Dermis blood vessel endothelial cell (primary cell): ENCODE results near the gene SPRY4. TPM values are rescaled to one million over a fixed set of nuclear protein-coding genes. Genes with fewer than 3 reads are reported as not detected.
"Not testable (repeated sequence)": the region's sequence is repeated elsewhere in the genome, so short reads cannot be mapped to it uniquely, and the experiment has no call there.

Experiments
- DNase-seq: peaks from one replicate; pipeline ENCODE4 v3.0.0; 2010
- total RNA-seq: library from RNA; depleted of rRNA; stranded (reverse); fragments of >200 nt; gene quantifications from 2 replicates; pipeline ENCODE4 v1.2.3, GENCODE V29; 2014

Gene SPRY4
- total RNA-seq, 1 donor from 2014 or later, result 11.9 TPM

GRCh38 chr5:142292249-142292648 lies 32.6 kb downstream of the SPRY4 start:
- DNase-seq, result no peak

GRCh38 chr5:142290577-142291299 lies 34.1 kb downstream of the SPRY4 start:
- DNase-seq, result peak; percentile 63

- DNase-seq, result no peak
Measured at GRCh38 chr5:142289708-142290576, 34.9 kb downstream of the SPRY4 start.

GRCh38 chr5:142287973-142288313 lies 36.9 kb downstream of the SPRY4 start:
- DNase-seq, result no peak

GRCh38 chr5:142287096-142287972 lies 37.5 kb downstream of the SPRY4 start:
- peak; percentile 91 for DNase-seq

GRCh38 chr5:142286111-142286510 lies 38.7 kb downstream of the SPRY4 start:
- DNase-seq, result no peak

- no peak for DNase-seq
Measured at GRCh38 chr5:142283304-142283703, 41.5 kb downstream of the SPRY4 start.

- DNase-seq, result no peak
Measured at GRCh38 chr5:142281966-142282365, 42.9 kb downstream of the SPRY4 start.

GRCh38 chr5:142281008-142281367 lies 43.8 kb downstream of the SPRY4 start:
- DNase-seq, result peak; percentile 38

GRCh38 chr5:142280066-142281007 lies 44.5 kb downstream of the SPRY4 start:
- DNase-seq, result peak; percentile 95

GRCh38 chr5:142278627-142279026 lies 46.2 kb downstream of the SPRY4 start:
- no peak for DNase-seq

- DNase-seq, result no peak
Measured at GRCh38 chr5:142277796-142278195, 47.0 kb downstream of the SPRY4 start.

- no peak for DNase-seq
Measured at GRCh38 chr5:142276517-142276916, 48.3 kb downstream of the SPRY4 start.

GRCh38 chr5:142275496-142275895 lies 49.3 kb downstream of the SPRY4 start:
- no peak for DNase-seq

GRCh38 chr5:142272596-142272995 lies 52.2 kb downstream of the SPRY4 start:
- not testable (repeated sequence) for DNase-seq

GRCh38 chr5:142264084-142264483 lies 60.7 kb downstream of the SPRY4 start:
- not testable (repeated sequence) for DNase-seq

- peak; percentile 39 for DNase-seq
Measured at GRCh38 chr5:142263346-142263745, 61.5 kb downstream of the SPRY4 start.

- DNase-seq, result no peak
Measured at GRCh38 chr5:142262683-142263082, 62.1 kb downstream of the SPRY4 start.
